ENCODE measurements around the gene CAB39L.

- TF ChIP-seq, protein P1, sequence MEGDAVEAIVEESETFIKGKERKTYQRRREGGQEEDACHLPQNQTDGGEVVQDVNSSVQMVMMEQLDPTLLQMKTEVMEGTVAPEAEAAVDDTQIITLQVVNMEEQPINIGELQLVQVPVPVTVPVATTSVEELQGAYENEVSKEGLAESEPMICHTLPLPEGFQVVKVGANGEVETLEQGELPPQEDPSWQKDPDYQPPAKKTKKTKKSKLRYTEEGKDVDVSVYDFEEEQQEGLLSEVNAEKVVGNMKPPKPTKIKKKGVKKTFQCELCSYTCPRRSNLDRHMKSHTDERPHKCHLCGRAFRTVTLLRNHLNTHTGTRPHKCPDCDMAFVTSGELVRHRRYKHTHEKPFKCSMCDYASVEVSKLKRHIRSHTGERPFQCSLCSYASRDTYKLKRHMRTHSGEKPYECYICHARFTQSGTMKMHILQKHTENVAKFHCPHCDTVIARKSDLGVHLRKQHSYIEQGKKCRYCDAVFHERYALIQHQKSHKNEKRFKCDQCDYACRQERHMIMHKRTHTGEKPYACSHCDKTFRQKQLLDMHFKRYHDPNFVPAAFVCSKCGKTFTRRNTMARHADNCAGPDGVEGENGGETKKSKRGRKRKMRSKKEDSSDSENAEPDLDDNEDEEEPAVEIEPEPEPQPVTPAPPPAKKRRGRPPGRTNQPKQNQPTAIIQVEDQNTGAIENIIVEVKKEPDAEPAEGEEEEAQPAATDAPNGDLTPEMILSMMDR (IDR thresholded peaks at IDR 0.05; ENCODE audit: poor library complexity, severe bottlenecking), result no peak
- no peak for TF ChIP-seq SMC3 (conservative IDR thresholded peaks at IDR 0.05; ENCODE audit: poor library complexity)
- TF ChIP-seq REST (IDR thresholded peaks at IDR 0.05; ENCODE audit: borderline replicate concordance), result no peak
Measured at GRCh38 chr13:49315756-49316482, 127.9 kb downstream of the CAB39L start.
